ENCODE data around the gene NR6A1. TPM values are rescaled to one million over a fixed set of nuclear protein-coding genes. Genes with fewer than 3 reads are reported as not detected.

NR6A1 gene
- total RNA-seq, 1 experiment from 2014 or later, result 6.7 TPM

DNA sequence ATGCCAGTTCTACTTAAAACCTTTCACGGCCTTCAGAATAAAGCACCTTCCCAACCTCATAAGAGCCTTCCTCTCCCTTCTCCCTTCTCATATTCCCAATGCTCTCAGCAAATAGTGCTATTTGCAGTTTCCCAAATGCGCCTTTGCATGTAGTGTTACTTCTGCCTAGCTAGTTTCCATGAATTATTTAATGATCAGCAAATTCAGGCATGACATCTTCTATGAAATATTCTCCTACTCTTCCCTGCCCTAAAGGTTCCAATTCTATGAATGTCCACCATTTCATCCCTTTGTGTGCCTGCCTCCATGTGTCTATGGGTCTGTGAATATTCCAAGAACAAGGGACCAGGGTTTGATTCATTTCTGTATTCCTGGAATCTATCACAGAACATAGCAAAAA is 165.1 kb downstream of the NR6A1 start:
- no TSS peak for BruUV-seq (replicated peaks)
- CTCF ChIA-PET, result no interaction called here
- DNase-seq, result no peak
- no peak overlapping the region for H3K4me3 Mint-ChIP-seq (ENCODE audit: low read depth, unreplicated experiment)
- no peak overlapping the region for H3K27ac Mint-ChIP-seq (ENCODE audit: unreplicated experiment)
- no peaks in the 10 kb centered on the region for H3K9me3 Mint-ChIP-seq (ENCODE audit: low read depth, unreplicated experiment)
- TF ChIP-seq, protein P1, sequence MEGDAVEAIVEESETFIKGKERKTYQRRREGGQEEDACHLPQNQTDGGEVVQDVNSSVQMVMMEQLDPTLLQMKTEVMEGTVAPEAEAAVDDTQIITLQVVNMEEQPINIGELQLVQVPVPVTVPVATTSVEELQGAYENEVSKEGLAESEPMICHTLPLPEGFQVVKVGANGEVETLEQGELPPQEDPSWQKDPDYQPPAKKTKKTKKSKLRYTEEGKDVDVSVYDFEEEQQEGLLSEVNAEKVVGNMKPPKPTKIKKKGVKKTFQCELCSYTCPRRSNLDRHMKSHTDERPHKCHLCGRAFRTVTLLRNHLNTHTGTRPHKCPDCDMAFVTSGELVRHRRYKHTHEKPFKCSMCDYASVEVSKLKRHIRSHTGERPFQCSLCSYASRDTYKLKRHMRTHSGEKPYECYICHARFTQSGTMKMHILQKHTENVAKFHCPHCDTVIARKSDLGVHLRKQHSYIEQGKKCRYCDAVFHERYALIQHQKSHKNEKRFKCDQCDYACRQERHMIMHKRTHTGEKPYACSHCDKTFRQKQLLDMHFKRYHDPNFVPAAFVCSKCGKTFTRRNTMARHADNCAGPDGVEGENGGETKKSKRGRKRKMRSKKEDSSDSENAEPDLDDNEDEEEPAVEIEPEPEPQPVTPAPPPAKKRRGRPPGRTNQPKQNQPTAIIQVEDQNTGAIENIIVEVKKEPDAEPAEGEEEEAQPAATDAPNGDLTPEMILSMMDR (IDR thresholded peaks at IDR 0.05; ENCODE audit: unreplicated experiment), result no peak
- no peaks in the 10 kb centered on the region for H3K4me1 Mint-ChIP-seq (ENCODE audit: low read depth, unreplicated experiment)
- no peaks in the 10 kb centered on the region for H3K36me3 Mint-ChIP-seq (ENCODE audit: insufficient read depth, unreplicated experiment)
- H3K27me3 Mint-ChIP-seq (ENCODE audit: unreplicated experiment), result no peaks in the 10 kb centered on the region
- intact Hi-C loops (cut with micrococcal nuclease; ENCODE audit: unreplicated experiment), result no loop called here

DNA sequence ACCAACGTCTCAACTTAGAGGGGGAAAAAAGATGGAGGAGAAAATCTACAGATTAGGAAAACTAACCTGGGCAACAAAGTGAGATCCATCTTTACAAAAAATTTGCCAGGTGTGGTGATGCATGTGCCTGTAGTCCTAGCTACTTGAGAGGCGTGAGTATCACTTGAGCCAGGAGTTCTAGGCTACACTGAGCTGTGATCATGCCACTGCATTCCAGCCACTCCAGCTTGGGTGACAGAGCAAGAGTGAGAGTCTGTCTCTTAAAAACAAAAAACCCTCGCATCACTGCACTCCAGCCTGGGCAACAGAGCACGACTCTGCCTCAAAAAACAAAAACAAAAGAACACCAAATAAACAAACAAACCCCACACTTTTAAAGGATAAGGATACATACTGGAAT is 165.9 kb downstream of the NR6A1 start:
- BruUV-seq (replicated peaks), result no TSS peak
- CTCF ChIA-PET, result no interaction called here
- Mint-ChIP-seq H3K4me1 (ENCODE audit: low read depth, unreplicated experiment) (no peaks in the 10 kb centered on the region), H3K4me3 (ENCODE audit: low read depth, unreplicated experiment) (no peak overlapping the region), H3K27ac (ENCODE audit: unreplicated experiment) (no peak overlapping the region), H3K9me3 (ENCODE audit: low read depth, unreplicated experiment) (no peaks in the 10 kb centered on the region), H3K36me3 (ENCODE audit: insufficient read depth, unreplicated experiment) (no peaks in the 10 kb centered on the region), H3K27me3 (ENCODE audit: unreplicated experiment) (no peaks in the 10 kb centered on the region)
- intact Hi-C loops (cut with micrococcal nuclease; ENCODE audit: unreplicated experiment), result no loop called here
- no peak for DNase-seq
- TF ChIP-seq, protein P1 (IDR thresholded peaks at IDR 0.05; ENCODE audit: unreplicated experiment), result no peak

GRCh38 chr9:124602632-124603031 is 168.5 kb downstream of the NR6A1 start:
- intact Hi-C loops (cut with micrococcal nuclease; ENCODE audit: unreplicated experiment), result no loop called here
- Mint-ChIP-seq H3K9me3 (ENCODE audit: low read depth, unreplicated experiment) (no peaks in the 10 kb centered on the region), H3K4me3 (ENCODE audit: low read depth, unreplicated experiment) (no peak overlapping the region), H3K27me3 (ENCODE audit: unreplicated experiment) (no peaks in the 10 kb centered on the region), H3K36me3 (ENCODE audit: insufficient read depth, unreplicated experiment) (no peaks in the 10 kb centered on the region), H3K4me1 (ENCODE audit: low read depth, unreplicated experiment) (no peaks in the 10 kb centered on the region), H3K27ac (ENCODE audit: unreplicated experiment) (no peak overlapping the region)
- DNase-seq, result no peak
- CTCF ChIA-PET, result no interaction called here
- BruUV-seq (replicated peaks), result no TSS peak
- TF ChIP-seq, protein P1 (IDR thresholded peaks at IDR 0.05; ENCODE audit: unreplicated experiment), result no peak

GRCh38 chr9:124602204-124602603 is 168.9 kb downstream of the NR6A1 start:
- H3K27me3 Mint-ChIP-seq (ENCODE audit: unreplicated experiment), result no peaks in the 10 kb centered on the region
- H3K36me3 Mint-ChIP-seq (ENCODE audit: insufficient read depth, unreplicated experiment), result no peaks in the 10 kb centered on the region
- DNase-seq, result no peak
- TF ChIP-seq, protein P1 (IDR thresholded peaks at IDR 0.05; ENCODE audit: unreplicated experiment), result no peak
- CTCF ChIA-PET, result no interaction called here
- no peaks in the 10 kb centered on the region for H3K4me1 Mint-ChIP-seq (ENCODE audit: low read depth, unreplicated experiment)
- intact Hi-C loops (cut with micrococcal nuclease; ENCODE audit: unreplicated experiment), result no loop called here
- H3K27ac Mint-ChIP-seq (ENCODE audit: unreplicated experiment), result no peak overlapping the region
- H3K4me3 Mint-ChIP-seq (ENCODE audit: low read depth, unreplicated experiment), result no peak overlapping the region
- H3K9me3 Mint-ChIP-seq (ENCODE audit: low read depth, unreplicated experiment), result no peaks in the 10 kb centered on the region
- no TSS peak for BruUV-seq (replicated peaks)

GRCh38 chr9:124600407-124600806 is 170.7 kb downstream of the NR6A1 start:
- no peak overlapping the region for H3K4me3 Mint-ChIP-seq (ENCODE audit: low read depth, unreplicated experiment)
- BruUV-seq (replicated peaks), result no TSS peak
- H3K27me3 Mint-ChIP-seq (ENCODE audit: unreplicated experiment), result no peaks in the 10 kb centered on the region
- H3K9me3 Mint-ChIP-seq (ENCODE audit: low read depth, unreplicated experiment), result no peaks in the 10 kb centered on the region
- TF ChIP-seq, protein P1 (IDR thresholded peaks at IDR 0.05; ENCODE audit: unreplicated experiment), result no peak
- no peaks in the 10 kb centered on the region for H3K36me3 Mint-ChIP-seq (ENCODE audit: insufficient read depth, unreplicated experiment)
- CTCF ChIA-PET, result no interaction called here
- intact Hi-C loops (cut with micrococcal nuclease; ENCODE audit: unreplicated experiment), result no loop called here
- DNase-seq, result no peak
- H3K4me1 Mint-ChIP-seq (ENCODE audit: low read depth, unreplicated experiment), result peaks cover 6% of the 10 kb centered on the region
- H3K27ac Mint-ChIP-seq (ENCODE audit: unreplicated experiment), result no peak overlapping the region

All from Calu3 (cell line).